Gastroesophageal sphincter (tissue), 4 donors: ENCODE results near the gene FXYD5. TPM values are rescaled to one million over a fixed set of nuclear protein-coding genes. Genes with fewer than 3 reads are reported as not detected.
A peak's percentile ranks its signal among the peaks of the same experiment; 100 is the strongest.
"Not testable (repeated sequence)": the region's sequence is repeated elsewhere in the genome, so short reads cannot be mapped to it uniquely, and the experiment has no call there.

Source experiments
- ATAC-seq: fragments of 150-250 bp; one replicate; pipeline ENCODE4 v1.9.1; 2016; ENCODE audit warnings: mild to moderate bottlenecking, moderate library complexity
- H3K27ac ChIP-seq, 4 donors: fragments of 200-600 bp; sonication (generic) in 3 of 4; 1 replicate in 3 of 4; 2 replicates in 1 of 4; pipeline ENCODE4 v1.5.1; 2016 to 2019
- H3K27me3 ChIP-seq: fragments of 200-600 bp; sonication (generic); one replicate; pipeline ENCODE4 v1.5.1; 2019
- H3K36me3 ChIP-seq, 2 donors: fragments of 200-600 bp; sonication (generic); one replicate each; pipeline ENCODE4 v1.5.1; 2019; ENCODE audit warnings: control low read depth in 1 of 2
- H3K4me1 ChIP-seq, 3 donors: fragments of 200-600 bp; sonication (generic); 1 replicate in 2 of 3; 2 replicates in 1 of 3; pipeline ENCODE4 v1.5.1; 2016 to 2019; ENCODE audit warnings: control low read depth in 2 of 3
- H3K4me3 ChIP-seq, 2 donors: fragments of 200-600 bp; sonication (generic); one replicate each; pipeline ENCODE4 v1.5.1; 2019; ENCODE audit warnings: mild to moderate bottlenecking in 1 of 2, moderate library complexity in 1 of 2
- H3K9me3 ChIP-seq, 3 donors: fragments of 200-600 bp; sonication (generic); one replicate each; pipeline ENCODE4 v1.5.1; 2017 to 2019; ENCODE audit warnings: control low read depth in 2 of 3
- EP300 ChIP-seq: sonication (generic); formaldehyde crosslinking; IDR thresholded peaks from one replicate; pipeline ENCODE4 v1.6.1; 2017; ENCODE audit warnings: antibody characterized with exemption, mild to moderate bottlenecking
- POLR2A ChIP-seq, 2 donors: fragments of 450-650 bp; IDR thresholded peaks; one replicate each; pipeline ENCODE4 v1.6.1; 2017; ENCODE audit warnings: antibody characterized with exemption in 2 of 2, mild to moderate bottlenecking in 2 of 2, moderate library complexity in 1 of 2
- POLR2AphosphoS5 ChIP-seq: sonication (generic); formaldehyde crosslinking; IDR thresholded peaks from one replicate; pipeline ENCODE4 v1.6.1; 2017; ENCODE audit warnings: antibody characterized with exemption
- WGBS, 2 donors: methylation state at CpG; one replicate each; pipeline ENCODE4 v1.1.5; 2018; ENCODE audit warnings: low coverage in 1 of 2; 5-methylcytosine and 5-hydroxymethylcytosine counted together
- total RNA-seq, 4 donors: library from RNA; depleted of rRNA; stranded (reverse); fragments of >200 nt; gene quantifications; one replicate each; pipeline ENCODE4 v1.1.0, GENCODE V29; 2016
- TF ChIP-seq, protein P1 (sequence below), 4 experiments: fragments of 200-600 bp in 2 of 4; fragments of 450-650 bp in 2 of 4; sonication (generic) in 1 of 4; IDR thresholded peaks; one replicate each; pipeline ENCODE4 v1.5.1; 2017 to 2019; ENCODE audit warnings: antibody characterized with exemption in 4 of 4, mild to moderate bottlenecking in 2 of 4, moderate library complexity in 2 of 4

FXYD5 gene
- total RNA-seq, 4 donors from 2014 or later, result 18.8 to 42.5 (median 33.0) TPM

DNA sequence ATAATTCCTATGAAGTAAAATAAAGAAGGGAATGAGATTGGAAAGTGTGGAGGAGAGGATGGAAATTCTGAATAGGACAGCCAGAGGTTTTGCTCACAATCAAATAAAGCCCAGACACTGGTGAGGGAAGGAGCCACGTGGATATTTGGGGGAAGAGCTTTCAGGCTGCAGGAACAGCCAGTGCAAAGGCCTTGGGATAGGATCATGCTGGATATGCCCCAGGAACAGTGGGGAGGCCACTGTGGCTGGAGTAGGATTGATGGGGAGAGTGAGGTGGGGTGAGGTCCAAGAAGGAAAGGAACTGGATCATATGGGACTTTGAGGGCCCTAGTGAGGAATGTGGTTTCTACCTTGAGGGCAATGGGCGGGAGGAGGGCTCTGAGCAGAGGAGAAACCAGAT, 4.1 kb upstream of the FXYD5 start:
- 33 to 61% methylated on average over 1 to 2 of the region's 2 CpGs for WGBS, 2 donors

DNA sequence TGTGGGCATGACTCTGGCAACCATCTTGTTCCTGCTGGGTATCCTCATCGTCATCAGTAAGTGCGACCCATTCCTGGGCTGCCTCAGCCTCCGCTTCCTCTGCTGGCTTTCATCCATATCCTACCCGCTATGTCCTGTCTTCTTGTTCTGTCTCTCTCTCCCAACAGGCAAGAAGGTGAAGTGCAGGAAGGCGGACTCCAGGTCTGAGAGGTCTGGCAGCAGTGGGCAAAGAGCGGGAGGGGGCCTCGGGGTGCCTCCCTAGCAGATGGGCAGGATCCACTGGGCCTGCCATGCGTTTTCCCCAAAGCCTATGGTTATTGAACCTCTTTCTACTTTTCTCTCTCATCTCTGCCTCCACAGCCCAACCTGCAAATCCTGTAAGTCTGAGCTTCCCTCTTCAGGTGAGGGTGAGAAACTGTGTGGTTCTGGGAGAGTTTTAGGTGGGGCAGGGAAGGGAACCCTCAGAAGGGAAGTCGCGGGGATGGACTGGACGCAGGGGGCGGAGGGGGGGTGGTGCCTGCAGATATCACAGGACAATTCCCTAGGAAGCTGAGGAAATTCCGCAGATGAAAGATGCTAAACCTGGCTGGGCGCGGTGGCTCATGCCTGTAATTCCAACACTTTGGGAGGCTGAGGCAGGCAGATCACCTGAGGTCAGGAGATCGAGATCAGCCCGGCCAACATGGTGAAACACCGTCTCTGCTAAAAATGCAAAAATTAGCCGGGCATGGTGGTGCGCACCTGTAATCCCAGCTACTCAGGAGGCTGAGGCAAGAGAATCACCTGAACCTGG, 3.1 kb upstream of the FXYD5 start:
- peaks cover 67% of the 10 kb centered on the region for H3K27me3 ChIP-seq
- H3K4me3 ChIP-seq, result no peak overlapping the region
- no peak for ATAC-seq
- no peaks in the 10 kb centered on the region for H3K9me3 ChIP-seq
- TF ChIP-seq POLR2A (IDR thresholded peaks at IDR 0.05) (no peak), POLR2AphosphoS5 (no peak), EP300 (no peak)
- TF ChIP-seq, protein P1, sequence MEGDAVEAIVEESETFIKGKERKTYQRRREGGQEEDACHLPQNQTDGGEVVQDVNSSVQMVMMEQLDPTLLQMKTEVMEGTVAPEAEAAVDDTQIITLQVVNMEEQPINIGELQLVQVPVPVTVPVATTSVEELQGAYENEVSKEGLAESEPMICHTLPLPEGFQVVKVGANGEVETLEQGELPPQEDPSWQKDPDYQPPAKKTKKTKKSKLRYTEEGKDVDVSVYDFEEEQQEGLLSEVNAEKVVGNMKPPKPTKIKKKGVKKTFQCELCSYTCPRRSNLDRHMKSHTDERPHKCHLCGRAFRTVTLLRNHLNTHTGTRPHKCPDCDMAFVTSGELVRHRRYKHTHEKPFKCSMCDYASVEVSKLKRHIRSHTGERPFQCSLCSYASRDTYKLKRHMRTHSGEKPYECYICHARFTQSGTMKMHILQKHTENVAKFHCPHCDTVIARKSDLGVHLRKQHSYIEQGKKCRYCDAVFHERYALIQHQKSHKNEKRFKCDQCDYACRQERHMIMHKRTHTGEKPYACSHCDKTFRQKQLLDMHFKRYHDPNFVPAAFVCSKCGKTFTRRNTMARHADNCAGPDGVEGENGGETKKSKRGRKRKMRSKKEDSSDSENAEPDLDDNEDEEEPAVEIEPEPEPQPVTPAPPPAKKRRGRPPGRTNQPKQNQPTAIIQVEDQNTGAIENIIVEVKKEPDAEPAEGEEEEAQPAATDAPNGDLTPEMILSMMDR (IDR thresholded peaks at IDR 0.05), result no peak
- H3K36me3 ChIP-seq, result no peaks in the 10 kb centered on the region
- H3K27ac ChIP-seq, result no peak overlapping the region
- peaks cover 0 to 39% (median 8%) of the 10 kb centered on the region in 3 donors for H3K4me1 ChIP-seq
- 85 to 91% methylated on average over 5 to 6 of the region's 20 CpGs for WGBS, 2 donors

More for the DNA sequence above, 4.1 kb upstream of the FXYD5 start:
- H3K36me3 ChIP-seq, result no peaks in the 10 kb centered on the region
- no peak overlapping the region for H3K27ac ChIP-seq
- no peak overlapping the region for H3K4me3 ChIP-seq
- TF ChIP-seq, protein P1 (IDR thresholded peaks at IDR 0.05), result no peak
- no peak for TF ChIP-seq POLR2A (IDR thresholded peaks at IDR 0.05)
- no peak for ATAC-seq
- no peaks in the 10 kb centered on the region for H3K9me3 ChIP-seq
- peaks cover 57% of the 10 kb centered on the region for H3K27me3 ChIP-seq
- peaks cover 0 to 30% (median 8%) of the 10 kb centered on the region in 3 donors for H3K4me1 ChIP-seq

DNA sequence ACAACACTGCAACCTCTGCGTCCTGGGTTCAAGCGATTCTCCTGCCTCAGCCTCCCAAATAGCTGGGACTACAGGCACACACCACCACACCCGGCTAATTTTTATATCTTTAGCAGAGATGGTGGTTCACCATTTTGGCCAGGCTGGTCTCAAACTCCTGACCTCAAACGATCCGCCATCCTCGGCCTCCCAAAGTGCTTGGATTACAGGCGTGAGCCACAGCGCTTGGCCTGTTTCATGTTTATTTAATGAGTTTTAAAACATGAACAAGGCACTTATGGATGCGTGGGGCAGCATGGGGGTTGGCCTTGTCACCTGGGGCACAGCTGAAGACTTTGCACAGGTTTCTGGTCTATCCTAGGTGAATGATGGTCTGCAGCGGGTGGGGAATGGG, 1.4 kb upstream of the FXYD5 start:
- Histone ChIP-seq H3K27me3 (peaks cover 84% of the 10 kb centered on the region), H3K36me3 (peaks cover 0 to 11% of the 10 kb centered on the region in 2 donors), H3K4me1 (peaks cover 0 to 39% (median 8%) of the 10 kb centered on the region in 3 donors)
- H3K9me3 ChIP-seq, H3K27ac ChIP-seq, ATAC-seq, H3K4me3 ChIP-seq: not testable (repeated sequence)
- WGBS, 2 donors, result 58 to 66% methylated on average over 6 to 10 of the region's 10 CpGs

DNA sequence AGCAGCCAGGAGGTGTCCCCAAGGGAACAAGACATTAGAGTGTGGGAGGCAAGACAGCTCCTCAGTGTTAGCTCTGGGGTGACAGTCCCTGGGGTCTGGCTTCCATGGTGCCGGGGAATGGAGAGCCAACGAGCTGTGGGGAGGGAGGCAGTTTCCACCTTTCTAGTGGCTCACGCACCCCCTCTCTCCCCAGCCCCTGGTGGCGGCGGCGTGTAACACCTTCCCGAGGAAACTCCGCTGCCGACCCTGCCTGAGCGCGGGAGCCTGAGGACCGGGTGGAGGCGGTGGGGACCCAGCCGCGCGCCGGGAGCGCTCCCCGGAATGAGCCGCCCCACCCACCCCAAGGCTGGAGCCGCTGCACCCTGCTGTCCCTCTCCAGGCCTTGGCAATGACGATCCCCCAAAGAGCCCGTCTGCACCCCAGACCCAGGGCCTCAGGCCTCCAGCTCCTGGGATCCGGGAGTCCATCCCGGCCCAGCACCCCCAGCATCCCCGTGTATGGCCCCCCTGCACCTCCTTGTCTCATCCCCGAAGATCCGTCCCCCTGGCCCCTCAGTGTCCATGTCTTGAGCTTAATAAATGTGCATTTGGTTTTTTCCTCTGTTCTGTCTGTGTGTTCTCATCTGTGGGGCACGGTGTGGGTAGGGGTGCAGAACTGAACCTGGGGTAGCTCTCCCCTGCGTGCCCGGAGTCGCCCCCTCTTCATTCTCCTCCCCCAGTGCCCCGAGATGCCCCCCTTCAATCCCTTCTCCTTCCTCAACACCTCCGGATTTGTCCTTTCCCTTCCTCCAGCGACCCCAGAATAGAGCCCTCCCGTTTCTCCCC, 622 bp upstream of the FXYD5 start:
- H3K27ac ChIP-seq, result peak overlapping the region in 3 of 4 donors; percentile 66 to 82 (median 82)
- peak; percentile 28 for ATAC-seq

DNA sequence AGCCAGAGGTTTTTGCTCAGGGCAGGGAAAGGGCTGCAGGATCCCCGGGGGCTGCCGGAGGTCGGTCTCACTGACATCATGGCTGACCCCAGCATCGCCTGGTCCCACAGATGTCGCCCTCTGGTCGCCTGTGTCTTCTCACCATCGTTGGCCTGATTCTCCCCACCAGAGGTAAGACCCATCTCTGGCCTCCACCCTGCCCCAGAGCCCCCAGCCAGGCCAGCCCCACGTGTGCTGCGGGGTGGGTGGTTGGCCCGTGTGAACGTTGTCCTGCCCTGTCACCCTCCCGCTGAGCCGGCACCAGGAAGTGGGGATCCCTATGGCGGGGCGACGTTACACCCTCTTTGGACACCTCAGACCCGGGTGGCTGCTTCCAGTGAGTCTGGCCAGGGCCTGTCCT, 906 bp downstream of the FXYD5 start:
- H3K27me3 ChIP-seq, result peaks cover 84% of the 10 kb centered on the region

More for the DNA sequence above, 622 bp upstream of the FXYD5 start:
- Histone ChIP-seq H3K36me3 (peaks cover 0 to 19% of the 10 kb centered on the region in 2 donors), H3K9me3 (no peaks in the 10 kb centered on the region), H3K4me3 (peak overlapping the region; percentile 33 to 62), H3K4me1 (peaks cover 0 to 39% (median 8%) of the 10 kb centered on the region in 3 donors), H3K27me3 (peaks cover 89% of the 10 kb centered on the region)
- TF ChIP-seq, protein P1 (IDR thresholded peaks at IDR 0.05), result peak in 3 of 4 experiments; percentile 27 to 54 (median 51)
- no peak for TF ChIP-seq POLR2A (IDR thresholded peaks at IDR 0.05)
- 3 to 4% methylated on average over 9 to 15 of the region's 36 CpGs for WGBS, 2 donors

More for the DNA sequence above, 906 bp downstream of the FXYD5 start:
- Histone ChIP-seq H3K9me3 (no peaks in the 10 kb centered on the region), H3K4me3 (peak overlapping the region; percentile 33 to 62), H3K4me1 (peaks cover 0 to 39% (median 8%) of the 10 kb centered on the region in 3 donors), H3K36me3 (peaks cover 0 to 32% of the 10 kb centered on the region in 2 donors), H3K27ac (peak overlapping the region in 3 of 4 donors; percentile 66 to 82 (median 82))
- WGBS, 2 donors, result 20 to 30% methylated on average over 2 to 4 of the region's 17 CpGs
- TF ChIP-seq, protein P1 (IDR thresholded peaks at IDR 0.05), result no peak
- no peak for TF ChIP-seq EP300
- no peak for TF ChIP-seq POLR2AphosphoS5
- TF ChIP-seq POLR2A (IDR thresholded peaks at IDR 0.05), result no peak
- no peak for ATAC-seq
